Gastrocnemius medialis (tissue), 4 donors: ENCODE data around the gene POMT2. TPM values are rescaled to one million over a fixed set of nuclear protein-coding genes. Genes with fewer than 3 reads are reported as not detected.

Source experiments
- ATAC-seq, 2 donors: fragments of 150-250 bp; one replicate each; pipeline ENCODE4 v1.9.1; 2016
- DNase-seq, 2 donors: peaks; one replicate each; pipeline ENCODE4 v3.0.0-alpha.2; 2019
- H3K27ac ChIP-seq, 4 donors: fragments of 200-600 bp; sonication (generic); 1 replicate in 1 of 4; 2 replicates in 3 of 4; pipeline ENCODE4 v1.5.1; 2016 to 2018; ENCODE audit warnings: mild to moderate bottlenecking in 2 of 4, moderate library complexity in 1 of 4
- H3K27me3 ChIP-seq, 3 donors: fragments of 200-600 bp; sonication (generic) in 2 of 3; 1 replicate in 1 of 3; 2 replicates in 2 of 3; pipeline versions ENCODE4 v1.5.1 to v1.6.0; 2016 to 2019; ENCODE audit warnings: mild to moderate bottlenecking in 1 of 3, moderate library complexity in 1 of 3
- H3K36me3 ChIP-seq, 2 donors: fragments of 200-600 bp; sonication (generic) in 1 of 2; one replicate each; pipeline ENCODE4 v1.5.1; 2017 to 2018
- H3K4me1 ChIP-seq, 2 donors: fragments of 200-600 bp; sonication (generic) in 1 of 2; one replicate each; pipeline ENCODE4 v1.5.1; 2016 to 2017; ENCODE audit warnings: mild to moderate bottlenecking in 2 of 2
- H3K4me3 ChIP-seq, 4 donors: fragments of 200-600 bp; sonication (generic) in 3 of 4; 1 replicate in 1 of 4; 2 replicates in 3 of 4; pipeline ENCODE4 v1.5.1; 2016 to 2019; ENCODE audit warnings: mild to moderate bottlenecking in 2 of 4
- H3K9me3 ChIP-seq, 3 donors: fragments of 200-600 bp; sonication (generic) in 2 of 3; 1 replicate in 1 of 3; 2 replicates in 2 of 3; pipeline ENCODE4 v1.5.1; 2016 to 2019
- CTCF ChIP-seq, 5 experiments: fragments of 450-650 bp in 3 of 5; fragments of 200-600 bp in 2 of 5; sonication (generic) in 2 of 5; IDR thresholded peaks in 4 of 5; conservative IDR thresholded peaks in 1 of 5; 1 replicate in 4 of 5; 2 replicates in 1 of 5; pipeline ENCODE4 v1.5.1; 2016 to 2019; ENCODE audit warnings: antibody characterized with exemption in 5 of 5, mild to moderate bottlenecking in 3 of 5, moderate library complexity in 3 of 5
- POLR2A ChIP-seq, 2 donors: fragments of 450-650 bp; IDR thresholded peaks; one replicate each; pipeline ENCODE4 v1.6.1; 2017; ENCODE audit warnings: antibody characterized with exemption in 2 of 2, mild to moderate bottlenecking in 2 of 2, moderate library complexity in 2 of 2
- in situ Hi-C, 4 donors: fragments of 200-750 bp; cut with MboI; loops; one replicate each; pipeline versions ENCODE4 v1.15.0 to v1.8.0; 2017; ENCODE audit warnings: low sequenced_read_pairs in 4 of 4
- intact Hi-C: fragments of 100-400 bp; cut with DNase I; formaldehyde crosslinking; loops from one replicate; pipeline ENCODE4 v1.15.1; 2023; ENCODE audit warnings: low total_unique reads
- total RNA-seq, 4 donors: library from RNA; depleted of rRNA; stranded (reverse); fragments of >200 nt; gene quantifications; one replicate each; pipeline versions ENCODE4 v1.1.0 to v1.2.3, GENCODE V29; 2016

POMT2 gene
- total RNA-seq, 4 donors from 2014 or later: 27.0 to 33.2 (median 28.9) TPM

DNA sequence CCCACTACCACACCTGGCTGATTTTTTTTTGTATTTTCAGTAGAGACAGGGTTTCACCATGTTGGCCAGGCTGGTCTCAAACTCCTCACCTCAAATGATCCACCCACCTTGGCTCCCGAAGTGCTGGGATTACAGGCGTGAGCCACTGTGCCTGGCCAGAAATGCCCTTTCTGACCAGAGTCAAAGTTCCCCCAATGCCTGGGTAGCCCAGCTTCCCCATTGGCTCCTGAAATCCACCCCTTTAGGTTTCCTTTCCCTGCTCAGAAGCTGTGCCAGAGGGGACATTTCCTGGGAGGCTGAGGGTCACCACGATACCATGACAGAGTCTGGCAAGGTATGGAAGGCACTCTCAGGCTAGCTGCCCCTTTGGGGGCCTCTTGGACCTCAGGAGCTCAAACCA lies 3.6 kb upstream of the POMT2 start:
- no peak for TF ChIP-seq CTCF (IDR thresholded peaks at IDR 0.05 in 4 of 5, conservative IDR thresholded peaks at IDR 0.05 in 1 of 5)
- TF ChIP-seq POLR2A (IDR thresholded peaks at IDR 0.05): no peak
- Histone ChIP-seq H3K36me3 (no peaks in the 10 kb centered on the region), H3K4me1 (peaks cover 17 to 18% of the 10 kb centered on the region in 2 donors), H3K9me3 (no peaks in the 10 kb centered on the region), H3K27me3 (no peaks in the 10 kb centered on the region), H3K27ac (no peak overlapping the region), H3K4me3 (no peak overlapping the region)
- ATAC-seq: no peak
- DNase-seq: no peak
- intact Hi-C loops (loop anchor here (5.0 kb wide), 1 partner anchor 438 kb away; the partner anchor contains the start of gene SNW1), in situ Hi-C loops (no loop called here)

- Histone ChIP-seq H3K4me3 (no peak overlapping the region), H3K27me3 (no peaks in the 10 kb centered on the region), H3K27ac (no peak overlapping the region), H3K36me3 (no peaks in the 10 kb centered on the region), H3K9me3 (no peaks in the 10 kb centered on the region), H3K4me1 (peaks cover 17 to 21% of the 10 kb centered on the region in 2 donors)
- ATAC-seq (no peak), DNase-seq (no peak)
- in situ Hi-C loops (no loop called here), intact Hi-C loops (loop anchor here (5.0 kb wide), 1 partner anchor 439 kb away; the partner anchor contains the start of gene SNW1)
- TF ChIP-seq CTCF (IDR thresholded peaks at IDR 0.05 in 4 of 5, conservative IDR thresholded peaks at IDR 0.05 in 1 of 5): no peak
- no peak for TF ChIP-seq POLR2A (IDR thresholded peaks at IDR 0.05)
Measured at GRCh38 chr14:77323571-77323970, 2.9 kb upstream of the POMT2 start.

- Histone ChIP-seq H3K27me3 (no peaks in the 10 kb centered on the region), H3K4me3 (no peak overlapping the region), H3K4me1 (peaks cover 22 to 27% of the 10 kb centered on the region in 2 donors), H3K36me3 (no peaks in the 10 kb centered on the region), H3K9me3 (no peaks in the 10 kb centered on the region), H3K27ac (no peak overlapping the region)
- TF ChIP-seq POLR2A (IDR thresholded peaks at IDR 0.05): no peak
- no peak for TF ChIP-seq CTCF (IDR thresholded peaks at IDR 0.05 in 4 of 5, conservative IDR thresholded peaks at IDR 0.05 in 1 of 5)
- in situ Hi-C loops: no loop called here
- DNase-seq (no peak), ATAC-seq (no peak)
- intact Hi-C loops: loop anchor here (5.0 kb wide), 1 partner anchor 439 kb away; the partner anchor contains the start of gene SNW1
Measured at GRCh38 chr14:77322951-77323350, 2.3 kb upstream of the POMT2 start.

DNA sequence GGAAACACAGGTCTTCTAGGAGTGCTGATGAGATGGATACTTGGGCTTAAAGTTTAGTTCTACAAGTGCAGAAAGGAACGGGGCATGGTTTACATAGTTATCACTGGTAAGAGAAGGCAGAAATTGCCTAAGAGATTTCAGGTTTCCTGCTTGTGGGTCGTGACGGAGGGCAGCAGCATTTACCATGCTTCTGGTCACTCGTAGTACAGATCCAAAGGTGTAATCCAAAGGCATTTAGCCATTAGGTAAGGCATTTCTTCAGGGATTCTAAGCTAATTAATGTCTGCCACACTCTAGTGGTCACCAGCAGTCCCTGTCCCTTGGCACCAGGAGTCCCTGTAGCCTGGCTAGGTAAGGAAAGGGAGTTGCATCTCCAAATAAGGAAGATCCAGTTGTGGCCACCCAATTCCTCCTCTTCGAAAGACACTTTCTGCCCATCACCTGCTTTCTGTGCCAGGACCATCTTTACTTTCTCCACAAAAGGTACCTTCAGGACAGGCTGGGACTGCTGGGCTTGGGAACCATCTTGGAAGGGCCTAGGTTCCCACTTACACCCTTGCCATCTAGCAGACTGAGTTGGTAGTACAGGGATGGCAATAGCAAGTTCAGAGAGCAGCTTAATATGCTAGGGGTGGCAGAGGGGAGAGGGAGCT lies 1.7 kb upstream of the POMT2 start:
- ATAC-seq (no peak), DNase-seq (no peak)
- no peaks in the 10 kb centered on the region for H3K9me3 ChIP-seq
- H3K4me3 ChIP-seq: peak overlapping the region; percentile 79 to 100 (median 82)
- H3K4me1 ChIP-seq: peaks cover 28 to 32% of the 10 kb centered on the region in 2 donors
- in situ Hi-C loops: no loop called here
- intact Hi-C loops: loop anchor here (5.0 kb wide), 1 partner anchor 440 kb away; the partner anchor contains the start of gene SNW1
- no peak for TF ChIP-seq CTCF (IDR thresholded peaks at IDR 0.05 in 4 of 5, conservative IDR thresholded peaks at IDR 0.05 in 1 of 5)
- no peak for TF ChIP-seq POLR2A (IDR thresholded peaks at IDR 0.05)
- no peaks in the 10 kb centered on the region for H3K27me3 ChIP-seq
- H3K36me3 ChIP-seq: no peaks in the 10 kb centered on the region
- H3K27ac ChIP-seq: peak overlapping the region; percentile 95 to 99 (median 97)
